ENCODE results near the gene GLYR1.

GLYR1 gene

GRCh38 chr16:4868535-4868934 is 21.4 kb upstream of the GLYR1 start:
- Histone ChIP-seq H3K9me2 (ENCODE audit: low read depth, low read length) (no peaks in the 10 kb centered on the region), H3K9me3 (ENCODE audit: low read length) (no peaks in the 10 kb centered on the region), H3K4me2 (ENCODE audit: low read length) (no peak overlapping the region), H3K4me1 (ENCODE audit: insufficient read depth, low read length, severe bottlenecking) (no peaks in the 10 kb centered on the region), H2AFZ (ENCODE audit: low read length) (no peak overlapping the region), H3K9ac (ENCODE audit: low read length) (no peak overlapping the region), H3F3A (ENCODE audit: insufficient read depth, low read length) (no peaks in the 10 kb centered on the region), H3K4me3 (ENCODE audit: low read depth, low read length, poor library complexity, severe bottlenecking) (no peak overlapping the region), H3K27ac (ENCODE audit: low read depth, low read length, poor library complexity, severe bottlenecking) (no peak overlapping the region), H4K20me1 (ENCODE audit: insufficient read depth, low read length) (no peaks in the 10 kb centered on the region), H3K27me3 (ENCODE audit: insufficient read depth, low read length) (no peaks in the 10 kb centered on the region), H3K36me3 (ENCODE audit: insufficient read depth, low read length) (peaks cover 65% of the 10 kb centered on the region), H3K79me2 (ENCODE audit: insufficient read depth, low read length) (peaks cover 19% of the 10 kb centered on the region)
- TF ChIP-seq EZH2 (IDR thresholded peaks at IDR 0.05; ENCODE audit: borderline replicate concordance, low read length) (no peak), CTCF (IDR thresholded peaks at IDR 0.05; ENCODE audit: low read length) (no peak)

GRCh38 chr16:4868026-4868425 is 20.9 kb upstream of the GLYR1 start:
- Histone ChIP-seq H2AFZ (ENCODE audit: low read length) (no peak overlapping the region), H3K9me3 (ENCODE audit: low read length) (no peaks in the 10 kb centered on the region), H3K4me1 (ENCODE audit: insufficient read depth, low read length, severe bottlenecking) (no peaks in the 10 kb centered on the region), H3K4me2 (ENCODE audit: low read length) (no peak overlapping the region), H3K27me3 (ENCODE audit: insufficient read depth, low read length) (no peaks in the 10 kb centered on the region), H3K9ac (ENCODE audit: low read length) (no peak overlapping the region), H3K9me2 (ENCODE audit: low read depth, low read length) (no peaks in the 10 kb centered on the region), H3F3A (ENCODE audit: insufficient read depth, low read length) (no peaks in the 10 kb centered on the region), H4K20me1 (ENCODE audit: insufficient read depth, low read length) (no peaks in the 10 kb centered on the region), H3K27ac (ENCODE audit: low read depth, low read length, poor library complexity, severe bottlenecking) (no peak overlapping the region), H3K36me3 (ENCODE audit: insufficient read depth, low read length) (peaks cover 62% of the 10 kb centered on the region), H3K4me3 (ENCODE audit: low read depth, low read length, poor library complexity, severe bottlenecking) (no peak overlapping the region), H3K79me2 (ENCODE audit: insufficient read depth, low read length) (peaks cover 21% of the 10 kb centered on the region)
- TF ChIP-seq CTCF (IDR thresholded peaks at IDR 0.05; ENCODE audit: low read length) (no peak), EZH2 (IDR thresholded peaks at IDR 0.05; ENCODE audit: borderline replicate concordance, low read length) (no peak)

- no peak overlapping the region for H3K4me2 ChIP-seq (ENCODE audit: low read length)
- H3K4me3 ChIP-seq (ENCODE audit: low read depth, low read length, poor library complexity, severe bottlenecking): no peak overlapping the region
- no peaks in the 10 kb centered on the region for H3K27me3 ChIP-seq (ENCODE audit: insufficient read depth, low read length)
- no peaks in the 10 kb centered on the region for H4K20me1 ChIP-seq (ENCODE audit: insufficient read depth, low read length)
- H3K9ac ChIP-seq (ENCODE audit: low read length): no peak overlapping the region
- no peaks in the 10 kb centered on the region for H3K9me3 ChIP-seq (ENCODE audit: low read length)
- no peak for TF ChIP-seq EZH2 (IDR thresholded peaks at IDR 0.05; ENCODE audit: borderline replicate concordance, low read length)
- TF ChIP-seq CTCF (IDR thresholded peaks at IDR 0.05; ENCODE audit: low read length): no peak
- no peaks in the 10 kb centered on the region for H3F3A ChIP-seq (ENCODE audit: insufficient read depth, low read length)
- H3K79me2 ChIP-seq (ENCODE audit: insufficient read depth, low read length): peaks cover 27% of the 10 kb centered on the region
- no peaks in the 10 kb centered on the region for H3K9me2 ChIP-seq (ENCODE audit: low read depth, low read length)
- no peak overlapping the region for H2AFZ ChIP-seq (ENCODE audit: low read length)
- peaks cover 64% of the 10 kb centered on the region for H3K36me3 ChIP-seq (ENCODE audit: insufficient read depth, low read length)
- H3K27ac ChIP-seq (ENCODE audit: low read depth, low read length, poor library complexity, severe bottlenecking): no peak overlapping the region
- H3K4me1 ChIP-seq (ENCODE audit: insufficient read depth, low read length, severe bottlenecking): no peaks in the 10 kb centered on the region
These were observed 19.5 kb upstream of the GLYR1 start for GRCh38 chr16:4866586-4866985.

Measured in OCI-LY1 (cell line).